NCI-H146 treated with DMSO at 0.1 percent for 48 hours (cell line): ENCODE results near the gene NAP1L1.

Source experiments
- DNase-seq: peaks from one replicate; lab custom pipeline; 2025; ENCODE audit not compliant: unreplicated experiment; lab: John Stamatoyannopoulos, UW

The NAP1L1 gene

DNA sequence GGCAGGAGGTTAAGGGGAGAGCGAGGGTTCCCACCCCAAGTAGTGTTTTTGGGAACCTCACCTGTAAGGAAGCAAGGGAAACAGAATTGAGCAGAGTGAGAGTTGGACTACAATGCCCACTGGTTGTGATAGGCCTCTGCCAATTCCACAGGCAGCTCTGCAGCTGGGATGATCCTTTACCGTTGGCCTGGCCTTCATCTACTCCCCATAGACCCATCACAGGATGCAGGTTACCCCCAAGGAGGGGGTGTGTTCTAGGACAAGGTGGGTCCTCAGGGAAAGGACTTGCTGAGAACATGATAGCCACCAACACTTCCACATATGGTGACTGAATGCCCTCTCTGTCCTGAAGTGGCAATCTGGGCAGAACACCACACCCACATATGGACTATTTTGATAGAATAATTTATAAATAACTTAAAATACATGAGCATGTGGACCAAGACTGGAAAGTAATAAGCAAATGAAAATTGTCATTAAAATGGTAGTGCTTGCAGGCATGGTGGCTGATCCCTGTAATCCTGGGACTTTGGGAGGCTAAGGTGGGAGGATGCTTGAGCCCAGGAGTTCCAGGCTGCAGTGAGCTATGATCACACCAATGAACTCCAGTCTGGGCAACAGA is 61.3 kb downstream of the NAP1L1 start:
- no peak for DNase-seq

- no peak for DNase-seq
Observed at GRCh38 chr12:76022506-76022905, 62.0 kb downstream of the NAP1L1 start.

- DNase-seq, result no peak
Observed at GRCh38 chr12:76020731-76021672, 63.5 kb downstream of the NAP1L1 start.

GRCh38 chr12:76020281-76020680 is 64.2 kb downstream of the NAP1L1 start:
- no peak for DNase-seq

DNA sequence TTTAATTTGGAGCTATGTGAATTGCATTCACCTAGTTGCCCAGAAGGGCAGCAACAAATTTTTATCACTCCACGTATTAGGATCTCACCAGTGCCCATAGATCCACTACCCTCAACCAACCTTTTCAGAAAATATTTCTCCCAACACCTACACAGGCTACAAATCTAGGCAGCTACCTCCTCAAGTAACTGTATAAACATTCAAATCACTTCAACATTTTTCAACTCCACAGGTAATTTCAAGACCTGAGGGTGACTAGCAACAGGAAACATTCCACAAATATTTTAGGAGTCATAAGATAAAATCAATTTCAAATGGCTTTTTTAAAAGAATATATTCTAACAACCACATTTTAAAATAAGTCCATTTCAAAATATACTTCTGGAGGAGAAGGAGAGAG is 65.8 kb downstream of the NAP1L1 start:
- no peak for DNase-seq

DNA sequence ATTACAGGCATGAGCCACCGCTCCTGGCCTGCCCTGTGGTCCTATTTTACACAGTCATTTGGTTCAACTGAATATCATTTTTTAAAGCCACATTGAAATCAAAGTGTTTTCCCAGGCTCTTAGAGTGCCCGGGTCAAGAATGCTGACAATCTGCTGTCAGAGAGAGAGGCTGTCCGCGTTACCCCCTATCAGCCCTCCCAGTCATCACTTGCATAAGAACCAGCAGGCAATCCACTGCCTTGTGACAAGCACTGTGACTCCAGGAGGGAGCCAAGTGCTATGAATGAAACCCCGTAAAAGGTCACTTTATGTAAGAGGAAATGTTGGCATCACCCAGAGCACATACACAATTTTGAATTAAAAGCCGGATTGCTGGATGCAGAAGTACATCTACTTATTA is 66.4 kb downstream of the NAP1L1 start:
- no peak for DNase-seq

GRCh38 chr12:76014007-76014406 is 70.5 kb downstream of the NAP1L1 start:
- no peak for DNase-seq

- DNase-seq, result no peak
Observed at GRCh38 chr12:76013603-76014002, 70.9 kb downstream of the NAP1L1 start.

DNA sequence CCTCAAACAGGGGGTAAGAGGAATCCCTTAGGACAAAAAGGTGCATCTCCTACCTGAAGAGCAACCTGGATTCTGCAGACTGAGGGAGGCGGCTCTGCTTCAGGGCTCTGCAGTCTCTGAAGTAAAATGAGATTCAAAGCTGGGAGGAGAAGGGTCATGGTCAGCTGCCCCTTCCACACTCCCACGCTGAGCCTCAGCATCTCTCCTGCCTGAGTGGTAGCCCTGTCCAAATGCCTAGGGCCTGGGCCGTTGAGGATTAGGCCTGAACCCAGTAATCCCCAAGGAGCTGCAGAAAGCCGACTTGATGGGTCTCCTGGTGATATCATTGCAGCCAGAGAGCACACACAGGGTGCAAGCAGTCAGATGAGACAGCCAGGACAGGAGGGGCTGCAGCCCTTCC is 71.8 kb downstream of the NAP1L1 start:
- DNase-seq, result no peak

DNA sequence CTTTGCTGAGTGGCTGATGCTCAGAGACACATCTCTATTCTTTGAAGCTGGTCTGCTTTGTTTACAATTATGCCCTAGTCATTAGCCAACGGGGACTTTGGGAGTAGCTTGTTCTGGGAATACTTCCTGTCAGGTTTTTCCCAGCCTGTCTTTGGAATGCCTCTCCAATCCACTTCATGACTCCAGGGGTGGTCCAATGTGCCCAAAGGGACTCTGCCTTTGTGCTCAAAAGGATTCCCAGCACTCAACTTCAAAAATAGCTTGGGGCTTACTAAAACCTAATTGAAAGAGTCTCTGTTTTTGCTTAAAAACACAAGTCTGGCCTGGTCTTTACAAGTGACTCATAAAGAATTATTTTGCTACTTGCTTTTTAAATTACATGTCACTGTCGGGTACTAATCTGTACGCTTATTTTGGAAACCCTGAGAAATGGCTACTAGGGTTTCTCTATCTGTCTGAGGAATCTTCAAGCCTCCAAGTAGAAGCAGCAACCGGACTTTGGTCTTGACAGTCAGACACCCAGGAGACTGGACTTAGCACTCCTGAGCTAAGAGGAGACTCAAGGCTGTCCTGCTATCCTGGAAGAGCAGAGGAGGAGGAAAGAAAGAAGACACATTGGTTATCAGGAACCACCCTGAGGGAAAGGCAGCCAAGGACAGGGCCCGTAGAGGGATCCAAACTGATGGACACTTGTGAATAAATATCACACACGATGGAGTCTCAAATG is 73.6 kb downstream of the NAP1L1 start:
- no peak for DNase-seq

DNA sequence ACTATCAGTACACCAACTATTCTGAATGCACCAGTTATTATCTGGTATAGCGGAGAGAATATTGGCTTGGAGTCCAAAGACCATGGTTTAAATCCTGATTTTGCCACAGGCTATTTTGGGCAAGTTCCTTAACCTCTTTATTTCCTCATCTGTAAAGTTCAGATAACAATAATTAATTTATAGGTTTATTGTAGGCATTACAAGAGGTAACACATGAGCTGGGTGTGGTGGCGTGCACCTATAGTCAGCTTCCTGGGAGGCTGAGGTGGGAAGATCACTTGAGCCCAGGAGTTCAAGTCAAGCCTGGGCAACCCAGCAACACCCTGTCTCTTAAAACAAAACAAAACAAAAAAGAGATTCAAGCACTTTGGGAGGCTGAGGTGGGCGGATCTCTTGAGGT is 76.1 kb downstream of the NAP1L1 start:
- DNase-seq, result no peak

- no peak for DNase-seq
Observed at GRCh38 chr12:76007640-76008039, 76.8 kb downstream of the NAP1L1 start.

DNA sequence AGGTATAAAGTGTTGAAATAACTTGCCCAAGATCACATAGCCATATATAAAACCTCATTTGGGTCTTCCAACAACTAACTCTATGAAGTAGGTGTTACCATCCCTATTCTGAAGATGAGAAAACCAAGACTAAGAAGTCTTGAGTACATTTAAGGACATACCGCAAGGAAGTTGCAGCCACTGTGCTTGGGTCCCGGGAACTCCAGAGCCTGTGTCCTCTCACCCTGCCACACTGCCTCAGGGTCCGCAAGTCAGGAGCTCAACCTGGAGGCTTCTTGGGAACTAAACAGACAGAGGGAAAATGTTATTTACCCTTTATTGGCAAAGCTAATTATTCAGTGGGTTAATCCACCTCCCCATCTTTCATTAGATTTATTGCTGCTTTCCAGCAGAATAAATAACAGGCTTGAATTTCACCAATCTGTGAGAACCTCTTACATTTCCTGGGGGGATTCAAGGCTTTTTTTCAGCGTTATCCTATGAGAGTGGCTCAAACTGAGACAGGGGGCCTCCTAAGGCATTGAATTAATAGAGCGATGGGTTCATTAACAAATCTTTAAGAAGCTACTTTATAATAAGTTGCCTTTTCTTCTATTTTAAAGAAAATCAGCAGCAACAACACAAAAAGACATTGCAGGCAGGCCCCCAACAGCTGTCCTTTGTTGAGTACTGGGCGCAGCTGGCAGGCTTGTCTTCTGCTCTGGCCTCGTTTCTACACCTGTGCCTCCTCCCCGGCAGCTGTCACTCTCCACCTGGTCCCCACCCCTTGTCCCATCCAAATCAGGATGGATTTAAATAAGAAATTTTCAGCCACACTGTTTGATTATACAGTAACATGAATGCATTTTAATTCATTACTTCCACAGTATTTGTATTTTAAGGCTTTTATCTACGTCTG is 78.2 kb downstream of the NAP1L1 start:
- DNase-seq, result peak; percentile 46

DNA sequence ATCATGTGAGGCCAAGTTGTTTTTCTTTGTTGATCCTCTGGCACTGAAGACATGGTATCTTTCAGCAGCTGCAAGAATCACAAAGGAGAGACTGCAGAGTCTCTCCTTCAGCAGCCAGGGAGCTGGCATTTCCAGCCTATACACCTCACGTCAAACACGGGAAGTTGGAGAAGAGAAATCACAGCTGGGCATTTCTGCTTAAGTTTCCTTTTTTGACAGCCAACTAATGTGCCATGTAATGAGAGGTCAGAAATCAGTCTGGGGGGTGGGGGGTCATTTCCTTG is 81.2 kb downstream of the NAP1L1 start:
- DNase-seq, result no peak

DNA sequence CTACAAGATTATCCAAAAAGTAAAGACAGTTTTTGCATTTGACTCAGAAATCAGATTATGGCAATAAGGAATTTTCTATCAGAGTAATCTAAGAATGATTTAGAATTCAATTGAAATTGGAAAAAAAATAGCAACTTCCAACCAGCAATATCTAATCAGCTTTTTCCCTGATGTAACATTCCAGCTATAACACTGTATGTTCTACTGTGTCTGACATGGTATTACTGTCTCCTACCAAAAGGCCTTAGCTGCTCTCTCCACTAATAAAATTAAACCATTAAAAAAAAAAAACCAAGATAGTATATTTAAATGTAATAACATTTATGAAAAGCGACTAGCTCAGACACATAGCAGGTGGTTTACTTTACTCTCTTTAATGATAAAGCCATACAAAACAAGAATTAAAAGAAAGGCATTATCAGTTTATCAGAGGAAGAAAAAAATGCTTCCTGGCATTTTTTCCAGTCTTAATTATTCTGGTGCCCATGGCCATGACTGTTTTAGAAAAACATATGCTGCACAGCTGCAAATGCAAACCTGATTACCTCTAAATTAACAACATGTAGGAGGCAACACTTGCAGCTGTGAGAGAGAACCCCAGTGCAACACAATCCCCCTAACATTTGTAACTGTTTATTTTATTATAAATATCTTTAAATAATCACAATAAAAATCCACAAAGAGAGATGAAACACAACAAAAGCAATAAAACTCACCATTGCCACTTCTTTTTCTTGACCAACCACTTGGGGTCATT is 81.7 kb downstream of the NAP1L1 start:
- DNase-seq, result no peak

GRCh38 chr12:75998292-75999063 is 86.0 kb downstream of the NAP1L1 start:
- DNase-seq, result no peak

- DNase-seq, result no peak
Observed at GRCh38 chr12:75997658-75998057, 86.8 kb downstream of the NAP1L1 start.

- DNase-seq, result no peak
Observed at GRCh38 chr12:75996861-75997447, 87.5 kb downstream of the NAP1L1 start.

DNA sequence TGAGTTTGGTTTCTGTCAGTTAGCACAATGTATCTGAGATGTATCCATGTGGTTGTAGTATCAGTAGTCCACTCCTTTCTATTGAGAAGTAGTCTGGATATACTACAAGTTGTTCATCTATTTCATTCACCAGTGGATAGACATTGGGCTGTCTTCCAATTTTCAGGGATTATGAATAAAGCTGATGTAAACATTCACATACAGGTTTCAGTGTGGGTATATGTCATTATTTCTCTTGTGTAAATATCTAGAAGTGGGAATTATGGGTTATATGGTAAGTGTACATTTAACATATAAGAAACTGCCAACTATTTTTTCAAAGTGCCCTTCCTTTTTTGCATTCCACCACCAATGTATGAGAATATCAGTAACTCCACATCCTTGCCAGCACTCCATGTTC is 88.8 kb downstream of the NAP1L1 start:
- DNase-seq, result no peak
